Measurements from ENCODE around the gene MGME1. TPM values are rescaled to one million over a fixed set of nuclear protein-coding genes. Genes with fewer than 3 reads are reported as not detected.
A peak's percentile ranks its signal among the peaks of the same experiment; 100 is the strongest.

MGME1 gene
- total and polyA plus RNA-seq, 2 of the 13 experiments (the other 11 are each of a cell fraction or from before 2014, with no cell fraction given), result 36.7 to 66.6 TPM

- TF ChIP-seq, protein P1, sequence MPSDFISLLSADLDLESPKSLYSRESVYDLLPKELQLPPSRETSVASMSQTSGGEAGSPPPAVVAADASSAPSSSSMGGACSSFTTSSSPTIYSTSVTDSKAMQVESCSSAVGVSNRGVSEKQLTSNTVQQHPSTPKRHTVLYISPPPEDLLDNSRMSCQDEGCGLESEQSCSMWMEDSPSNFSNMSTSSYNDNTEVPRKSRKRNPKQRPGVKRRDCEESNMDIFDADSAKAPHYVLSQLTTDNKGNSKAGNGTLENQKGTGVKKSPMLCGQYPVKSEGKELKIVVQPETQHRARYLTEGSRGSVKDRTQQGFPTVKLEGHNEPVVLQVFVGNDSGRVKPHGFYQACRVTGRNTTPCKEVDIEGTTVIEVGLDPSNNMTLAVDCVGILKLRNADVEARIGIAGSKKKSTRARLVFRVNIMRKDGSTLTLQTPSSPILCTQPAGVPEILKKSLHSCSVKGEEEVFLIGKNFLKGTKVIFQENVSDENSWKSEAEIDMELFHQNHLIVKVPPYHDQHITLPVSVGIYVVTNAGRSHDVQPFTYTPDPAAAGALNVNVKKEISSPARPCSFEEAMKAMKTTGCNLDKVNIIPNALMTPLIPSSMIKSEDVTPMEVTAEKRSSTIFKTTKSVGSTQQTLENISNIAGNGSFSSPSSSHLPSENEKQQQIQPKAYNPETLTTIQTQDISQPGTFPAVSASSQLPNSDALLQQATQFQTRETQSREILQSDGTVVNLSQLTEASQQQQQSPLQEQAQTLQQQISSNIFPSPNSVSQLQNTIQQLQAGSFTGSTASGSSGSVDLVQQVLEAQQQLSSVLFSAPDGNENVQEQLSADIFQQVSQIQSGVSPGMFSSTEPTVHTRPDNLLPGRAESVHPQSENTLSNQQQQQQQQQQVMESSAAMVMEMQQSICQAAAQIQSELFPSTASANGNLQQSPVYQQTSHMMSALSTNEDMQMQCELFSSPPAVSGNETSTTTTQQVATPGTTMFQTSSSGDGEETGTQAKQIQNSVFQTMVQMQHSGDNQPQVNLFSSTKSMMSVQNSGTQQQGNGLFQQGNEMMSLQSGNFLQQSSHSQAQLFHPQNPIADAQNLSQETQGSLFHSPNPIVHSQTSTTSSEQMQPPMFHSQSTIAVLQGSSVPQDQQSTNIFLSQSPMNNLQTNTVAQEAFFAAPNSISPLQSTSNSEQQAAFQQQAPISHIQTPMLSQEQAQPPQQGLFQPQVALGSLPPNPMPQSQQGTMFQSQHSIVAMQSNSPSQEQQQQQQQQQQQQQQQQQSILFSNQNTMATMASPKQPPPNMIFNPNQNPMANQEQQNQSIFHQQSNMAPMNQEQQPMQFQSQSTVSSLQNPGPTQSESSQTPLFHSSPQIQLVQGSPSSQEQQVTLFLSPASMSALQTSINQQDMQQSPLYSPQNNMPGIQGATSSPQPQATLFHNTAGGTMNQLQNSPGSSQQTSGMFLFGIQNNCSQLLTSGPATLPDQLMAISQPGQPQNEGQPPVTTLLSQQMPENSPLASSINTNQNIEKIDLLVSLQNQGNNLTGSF (CRISPR knock-in tag; IDR thresholded peaks at IDR 0.05), result no peak
- TF ChIP-seq, protein P2, sequence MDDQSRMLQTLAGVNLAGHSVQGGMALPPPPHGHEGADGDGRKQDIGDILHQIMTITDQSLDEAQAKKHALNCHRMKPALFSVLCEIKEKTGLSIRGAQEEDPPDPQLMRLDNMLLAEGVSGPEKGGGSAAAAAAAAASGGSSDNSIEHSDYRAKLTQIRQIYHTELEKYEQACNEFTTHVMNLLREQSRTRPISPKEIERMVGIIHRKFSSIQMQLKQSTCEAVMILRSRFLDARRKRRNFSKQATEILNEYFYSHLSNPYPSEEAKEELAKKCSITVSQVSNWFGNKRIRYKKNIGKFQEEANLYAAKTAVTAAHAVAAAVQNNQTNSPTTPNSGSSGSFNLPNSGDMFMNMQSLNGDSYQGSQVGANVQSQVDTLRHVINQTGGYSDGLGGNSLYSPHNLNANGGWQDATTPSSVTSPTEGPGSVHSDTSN (CRISPR knock-in tag; IDR thresholded peaks at IDR 0.05; ENCODE audit: borderline replicate concordance), result peak; percentile 62; the same call in 1 of the 2 replicates
- TF ChIP-seq HOXA9 (CRISPR knock-in tag; IDR thresholded peaks at IDR 0.05; ENCODE audit: borderline replicate concordance), result peak; percentile 63
- TF ChIP-seq MTA3 (CRISPR knock-in tag; IDR thresholded peaks at IDR 0.05), result no peak
- TF ChIP-seq SATB2 (CRISPR knock-in tag; IDR thresholded peaks at IDR 0.05), result 0 out of 2 replicates have a peak, but pooled peaks have one; percentile 15
- TF ChIP-seq ATF2 (CRISPR knock-in tag; IDR thresholded peaks at IDR 0.05), result peak; percentile 27
- TF ChIP-seq, protein P3, sequence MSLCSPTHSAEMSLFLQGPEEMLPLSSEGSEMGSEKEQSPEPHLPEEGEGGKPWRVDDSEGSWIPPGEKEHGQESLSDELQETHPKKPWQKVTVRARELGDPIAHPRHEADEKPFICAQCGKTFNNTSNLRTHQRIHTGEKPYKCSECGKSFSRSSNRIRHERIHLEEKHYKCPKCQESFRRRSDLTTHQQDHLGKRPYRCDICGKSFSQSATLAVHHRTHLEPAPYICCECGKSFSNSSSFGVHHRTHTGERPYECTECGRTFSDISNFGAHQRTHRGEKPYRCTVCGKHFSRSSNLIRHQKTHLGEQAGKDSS (CRISPR knock-in tag; IDR thresholded peaks at IDR 0.05; ENCODE audit: borderline replicate concordance, low read depth), result 0 out of 2 replicates have a peak, but pooled peaks have one; percentile 21
- no peak for TF ChIP-seq MBNL3 (CRISPR knock-in tag; conservative IDR thresholded peaks at IDR 0.05)
- TF ChIP-seq ZNF367 (CRISPR knock-in tag; IDR thresholded peaks at IDR 0.05; ENCODE audit: borderline replicate concordance), result no peak
- TF ChIP-seq, protein P4, sequence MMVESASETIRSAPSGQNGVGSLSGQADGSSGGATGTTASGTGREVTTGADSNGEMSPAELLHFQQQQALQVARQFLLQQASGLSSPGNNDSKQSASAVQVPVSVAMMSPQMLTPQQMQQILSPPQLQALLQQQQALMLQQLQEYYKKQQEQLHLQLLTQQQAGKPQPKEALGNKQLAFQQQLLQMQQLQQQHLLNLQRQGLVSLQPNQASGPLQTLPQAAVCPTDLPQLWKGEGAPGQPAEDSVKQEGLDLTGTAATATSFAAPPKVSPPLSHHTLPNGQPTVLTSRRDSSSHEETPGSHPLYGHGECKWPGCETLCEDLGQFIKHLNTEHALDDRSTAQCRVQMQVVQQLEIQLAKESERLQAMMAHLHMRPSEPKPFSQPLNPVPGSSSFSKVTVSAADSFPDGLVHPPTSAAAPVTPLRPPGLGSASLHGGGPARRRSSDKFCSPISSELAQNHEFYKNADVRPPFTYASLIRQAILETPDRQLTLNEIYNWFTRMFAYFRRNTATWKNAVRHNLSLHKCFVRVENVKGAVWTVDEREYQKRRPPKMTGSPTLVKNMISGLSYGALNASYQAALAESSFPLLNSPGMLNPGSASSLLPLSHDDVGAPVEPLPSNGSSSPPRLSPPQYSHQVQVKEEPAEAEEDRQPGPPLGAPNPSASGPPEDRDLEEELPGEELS (CRISPR knock-in tag; IDR thresholded peaks at IDR 0.05), result peak; percentile 33; the same call in 1 of the 2 replicates
- TF ChIP-seq REPIN1 (CRISPR knock-in tag; IDR thresholded peaks at IDR 0.05; ENCODE audit: borderline replicate concordance, low read depth), result 0 out of 2 replicates have a peak, but pooled peaks have one; percentile 57
- peak; percentile 26; the same call in 1 of the 2 replicates for TF ChIP-seq GFI1 (CRISPR knock-in tag; IDR thresholded peaks at IDR 0.05; ENCODE audit: borderline replicate concordance)
- TF ChIP-seq ZNF335 (CRISPR knock-in tag; IDR thresholded peaks at IDR 0.05), result no peak
- no peak for TF ChIP-seq TCF12 (IDR thresholded peaks at IDR 0.05)
- no peak for TF ChIP-seq TCF12 (CRISPR knock-in tag; IDR thresholded peaks at IDR 0.05)
Observed at GRCh38 chr20:17940224-17940971, 28.4 kb upstream of the MGME1 start (continued).

All from HepG2 (cell line).